EH (cell line): Measurements from ENCODE around the gene CLCNKA.

Source experiments
- DNase-seq: peaks from one replicate; pipeline ENCODE4 v3.0.0-alpha.2; 2015; ENCODE audit warnings: low read depth

The CLCNKA gene

GRCh38 chr1:16078925-16079656 lies 57.3 kb downstream of the CLCNKA start:
- peak; percentile 78 for DNase-seq

GRCh38 chr1:16080422-16081150 lies 58.8 kb downstream of the CLCNKA start:
- DNase-seq = no peak

GRCh38 chr1:16081636-16082035 lies 59.8 kb downstream of the CLCNKA start:
- DNase-seq = no peak

- peak; percentile 71 for DNase-seq
Measured at GRCh38 chr1:16082283-16083038, 60.6 kb downstream of the CLCNKA start.

GRCh38 chr1:16083486-16083885 lies 61.6 kb downstream of the CLCNKA start:
- DNase-seq = no peak
